Endodermal cell (in vitro differentiated cells): ENCODE results near the gene KLF15. TPM values are rescaled to one million over a fixed set of nuclear protein-coding genes. Genes with fewer than 3 reads are reported as not detected.

Experiments used
- DNase-seq: peaks from one replicate; pipeline ENCODE4 v3.0.0-alpha.2; 2017
- H3K27ac ChIP-seq: 2 replicates; pipeline ENCODE4 v1.5.1; 2013; ENCODE audit warnings: mild to moderate bottlenecking, low read depth, low read length, moderate library complexity
- H3K27me3 ChIP-seq: 2 replicates; pipeline ENCODE4 v1.6.1; 2013; ENCODE audit warnings: mild to moderate bottlenecking, low read length, moderate library complexity; ENCODE audit not compliant: insufficient read depth, control insufficient read depth, poor library complexity, severe bottlenecking
- H3K36me3 ChIP-seq: 2 replicates; pipeline ENCODE4 v1.7.0; 2013; ENCODE audit warnings: mild to moderate bottlenecking, low read length, moderate library complexity; ENCODE audit not compliant: control insufficient read depth, insufficient read depth
- H3K4me1 ChIP-seq: one replicate; pipeline ENCODE4 v1.7.0; 2013; ENCODE audit warnings: low read length; ENCODE audit not compliant: control insufficient read depth, insufficient read depth
- H3K4me3 ChIP-seq: 2 replicates; pipeline ENCODE4 v1.5.1; 2013; ENCODE audit warnings: mild to moderate bottlenecking, low read length, moderate library complexity
- H3K9ac ChIP-seq: 2 replicates; pipeline ENCODE4 v1.6.1; 2013; ENCODE audit warnings: mild to moderate bottlenecking, low read length, moderate library complexity; ENCODE audit not compliant: poor library complexity, severe bottlenecking; ENCODE audit errors: extremely low read depth
- H3K9me3 ChIP-seq: 2 replicates; pipeline ENCODE4 v1.6.1; 2013; ENCODE audit warnings: mild to moderate bottlenecking, low read length, moderate library complexity; ENCODE audit not compliant: control insufficient read depth
- H3K27ac Mint-ChIP-seq: 2 replicates; pipeline ENCODE4 v1.8.0; 2020; ENCODE audit warnings: mixed read lengths
- H3K27me3 Mint-ChIP-seq: 2 replicates; pipeline ENCODE4 v1.8.0; 2021; ENCODE audit warnings: mild to moderate bottlenecking, mixed read lengths; ENCODE audit not compliant: insufficient read depth
- H3K36me3 Mint-ChIP-seq: 2 replicates; pipeline ENCODE4 v1.8.0; 2020; ENCODE audit warnings: low read depth, mixed read lengths
- H3K4me1 Mint-ChIP-seq: 2 replicates; pipeline ENCODE4 v1.8.0; 2020; ENCODE audit warnings: mixed read lengths
- H3K4me3 Mint-ChIP-seq: 2 replicates; pipeline ENCODE4 v1.8.0; 2020; ENCODE audit warnings: mild to moderate bottlenecking, moderate library complexity, mixed read lengths
- H3K9me3 Mint-ChIP-seq: 2 replicates; pipeline ENCODE4 v1.8.0; 2020; ENCODE audit warnings: mild to moderate bottlenecking, mixed read lengths
- WGBS, 2 experiments: methylation state at CpG; one replicate each; pipeline versions ENCODE4 v1.1.5 to v1.1.7; 2013; ENCODE audit warnings: missing lambda C conversion rate in 2 of 2, mixed read lengths in 1 of 2; ENCODE audit not compliant: insufficient coverage in 1 of 2, insufficient read length in 1 of 2; 5-methylcytosine and 5-hydroxymethylcytosine counted together
- total RNA-seq, 2 donors: library from RNA; stranded (reverse); fragmentation: NEBNext Ultra II Directional in 1 of 2; extraction: Animal tissue kit (Norgen Biotek cat#: 25700) in 1 of 2; gene quantifications; 2 replicates in 1 of 2; 3 replicates in 1 of 2; pipeline ENCODE4 v1.2.1, GENCODE V29; 2021
- TF ChIP-seq, protein P1 (sequence below): fragments of 200-600 bp; sonication (generic); conservative IDR thresholded peaks from 2 replicates; pipeline ENCODE4 v1.5.0; 2021; ENCODE audit warnings: antibody characterized with exemption, mild to moderate bottlenecking

Gene KLF15
- total RNA-seq, 2 donors from 2014 or later: 20.7 to 31.1 TPM

DNA sequence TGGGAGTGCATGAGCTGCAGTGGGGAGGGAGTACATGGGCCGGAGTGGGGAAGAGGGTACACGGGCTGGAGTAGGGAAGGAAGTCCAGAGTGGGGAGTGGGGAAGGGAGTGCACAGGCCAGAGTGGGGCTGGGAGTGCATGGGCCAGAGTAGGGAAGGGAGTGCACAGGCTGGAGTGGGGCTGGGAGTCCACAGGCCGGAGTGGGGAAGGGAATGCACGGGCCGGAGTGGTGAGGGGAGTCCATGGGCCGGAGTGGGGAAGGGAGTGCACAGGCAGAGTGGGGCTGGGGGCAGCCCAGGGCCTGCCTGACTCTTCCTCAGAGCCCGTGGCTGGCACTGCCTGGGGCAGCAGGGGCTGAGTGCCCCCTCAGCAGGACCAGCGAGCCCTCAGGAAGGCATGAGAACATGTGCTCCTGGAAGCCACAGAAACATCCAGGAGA, 40.7 kb downstream of the KLF15 start:
- H3K9ac ChIP-seq: no peak overlapping the region
- H3K27ac ChIP-seq: no peak overlapping the region
- Mint-ChIP-seq H3K27me3 (peaks cover 2% of the 10 kb centered on the region), H3K4me1 (peaks cover 2% of the 10 kb centered on the region), H3K4me3 (no peak overlapping the region), H3K9me3 (no peaks in the 10 kb centered on the region), H3K27ac (no peak overlapping the region), H3K36me3 (no peaks in the 10 kb centered on the region)
- no peaks in the 10 kb centered on the region for H3K4me1 ChIP-seq
- no peak for DNase-seq
- 89 to 93% methylated on average over 4 to 8 of the region's 8 CpGs for WGBS, 2 experiments
- H3K27me3 ChIP-seq: no peaks in the 10 kb centered on the region
- TF ChIP-seq, protein P1, sequence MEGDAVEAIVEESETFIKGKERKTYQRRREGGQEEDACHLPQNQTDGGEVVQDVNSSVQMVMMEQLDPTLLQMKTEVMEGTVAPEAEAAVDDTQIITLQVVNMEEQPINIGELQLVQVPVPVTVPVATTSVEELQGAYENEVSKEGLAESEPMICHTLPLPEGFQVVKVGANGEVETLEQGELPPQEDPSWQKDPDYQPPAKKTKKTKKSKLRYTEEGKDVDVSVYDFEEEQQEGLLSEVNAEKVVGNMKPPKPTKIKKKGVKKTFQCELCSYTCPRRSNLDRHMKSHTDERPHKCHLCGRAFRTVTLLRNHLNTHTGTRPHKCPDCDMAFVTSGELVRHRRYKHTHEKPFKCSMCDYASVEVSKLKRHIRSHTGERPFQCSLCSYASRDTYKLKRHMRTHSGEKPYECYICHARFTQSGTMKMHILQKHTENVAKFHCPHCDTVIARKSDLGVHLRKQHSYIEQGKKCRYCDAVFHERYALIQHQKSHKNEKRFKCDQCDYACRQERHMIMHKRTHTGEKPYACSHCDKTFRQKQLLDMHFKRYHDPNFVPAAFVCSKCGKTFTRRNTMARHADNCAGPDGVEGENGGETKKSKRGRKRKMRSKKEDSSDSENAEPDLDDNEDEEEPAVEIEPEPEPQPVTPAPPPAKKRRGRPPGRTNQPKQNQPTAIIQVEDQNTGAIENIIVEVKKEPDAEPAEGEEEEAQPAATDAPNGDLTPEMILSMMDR: no peak
- H3K4me3 ChIP-seq: no peak overlapping the region
- no peaks in the 10 kb centered on the region for H3K9me3 ChIP-seq
- H3K36me3 ChIP-seq: no peaks in the 10 kb centered on the region

DNA sequence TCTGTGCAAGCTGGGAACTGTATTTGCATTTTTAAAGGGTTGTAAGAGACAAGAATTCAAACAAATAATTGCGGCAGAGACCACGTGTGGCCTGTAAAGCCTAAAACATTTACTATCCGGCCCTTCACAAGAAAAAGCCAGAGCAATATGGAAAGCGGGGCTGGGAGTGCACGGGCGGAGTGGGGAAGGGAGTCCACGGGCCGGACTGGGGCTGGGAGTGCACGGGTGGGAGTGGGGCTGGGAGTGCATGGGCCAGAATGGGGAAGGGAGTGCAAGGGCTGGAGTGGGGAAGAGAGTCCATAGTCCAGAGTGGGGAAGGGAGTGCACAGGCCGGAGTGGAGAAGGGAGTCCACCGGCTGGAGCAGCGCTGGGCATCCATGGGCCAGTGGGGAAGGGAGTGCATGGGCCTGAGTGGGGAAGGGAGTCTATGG, 41.2 kb downstream of the KLF15 start:
- TF ChIP-seq, protein P1: no peak
- DNase-seq: peak; percentile 27
- Mint-ChIP-seq H3K27ac (no peak overlapping the region), H3K36me3 (no peaks in the 10 kb centered on the region), H3K4me3 (no peak overlapping the region), H3K9me3 (peaks cover under 1% of the 10 kb centered on the region), H3K4me1 (peaks cover 2% of the 10 kb centered on the region), H3K27me3 (peaks cover 2% of the 10 kb centered on the region)
- H3K9me3 ChIP-seq: no peaks in the 10 kb centered on the region
- no peak overlapping the region for H3K9ac ChIP-seq
- no peaks in the 10 kb centered on the region for H3K27me3 ChIP-seq
- H3K4me1 ChIP-seq: no peaks in the 10 kb centered on the region
- H3K36me3 ChIP-seq: no peaks in the 10 kb centered on the region
- no peak overlapping the region for H3K4me3 ChIP-seq
- no peak overlapping the region for H3K27ac ChIP-seq
- 82 to 88% methylated on average over 3 to 12 of the region's 12 CpGs for WGBS, 2 experiments

DNA sequence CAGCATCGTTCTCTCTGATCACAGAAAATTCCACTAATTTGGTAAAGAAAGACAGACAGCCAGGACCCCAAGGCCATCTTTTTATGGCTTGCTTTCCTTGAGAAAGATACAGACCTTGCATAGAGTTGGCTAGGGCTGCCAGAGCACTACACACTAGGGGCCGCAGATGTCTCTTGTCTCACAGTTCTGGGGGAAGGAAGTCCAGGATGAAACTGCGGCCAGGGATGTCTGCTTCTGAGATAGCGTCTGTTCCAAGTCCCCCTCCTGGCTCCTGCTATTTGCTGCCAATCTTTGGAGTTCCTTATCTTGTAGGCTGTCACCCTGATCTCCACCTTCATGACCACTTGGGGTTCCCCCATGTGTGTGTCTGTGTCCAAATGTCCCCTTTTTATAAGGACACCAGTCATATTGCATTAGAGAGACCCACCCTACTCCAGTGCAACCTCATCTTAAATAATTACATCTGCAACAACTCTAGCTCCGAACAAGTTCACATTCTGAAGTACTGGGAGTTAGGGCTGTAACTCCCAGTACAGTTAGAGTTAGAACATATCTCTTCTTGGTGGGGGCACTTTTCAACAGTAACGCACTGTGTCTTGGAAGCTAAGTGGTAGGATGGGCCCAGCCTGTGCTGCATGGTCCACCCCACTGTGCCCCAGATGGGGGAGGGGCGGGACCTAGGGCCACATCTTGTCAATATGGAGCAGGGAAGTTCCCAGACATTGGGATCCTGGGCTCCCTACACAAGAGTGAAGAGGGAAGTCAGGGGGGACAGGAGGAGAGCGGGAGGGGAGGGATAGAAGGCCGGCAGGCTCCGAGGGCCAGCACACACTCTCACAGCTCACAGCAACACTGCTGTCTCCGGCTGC, 42.2 kb downstream of the KLF15 start:
- peak; percentile 39 for DNase-seq
- H3K27ac ChIP-seq: no peak overlapping the region
- H3K36me3 ChIP-seq: no peaks in the 10 kb centered on the region
- H3K4me1 ChIP-seq: no peaks in the 10 kb centered on the region
- no peak overlapping the region for H3K27ac Mint-ChIP-seq
- peaks cover 2% of the 10 kb centered on the region for H3K4me1 Mint-ChIP-seq
- no peak overlapping the region for H3K4me3 Mint-ChIP-seq
- TF ChIP-seq, protein P1: no peak
- H3K9me3 Mint-ChIP-seq: peaks cover 8% of the 10 kb centered on the region
- WGBS, 2 experiments: 83 to 91% methylated on average over 6 to 11 of the region's 11 CpGs
- no peaks in the 10 kb centered on the region for H3K27me3 ChIP-seq
- H3K9ac ChIP-seq: no peak overlapping the region
- no peaks in the 10 kb centered on the region for H3K9me3 ChIP-seq
- peaks cover 3% of the 10 kb centered on the region for H3K36me3 Mint-ChIP-seq
- peaks cover 2% of the 10 kb centered on the region for H3K27me3 Mint-ChIP-seq
- no peak overlapping the region for H3K4me3 ChIP-seq
